ENCODE results near the gene CHST8.

DNA sequence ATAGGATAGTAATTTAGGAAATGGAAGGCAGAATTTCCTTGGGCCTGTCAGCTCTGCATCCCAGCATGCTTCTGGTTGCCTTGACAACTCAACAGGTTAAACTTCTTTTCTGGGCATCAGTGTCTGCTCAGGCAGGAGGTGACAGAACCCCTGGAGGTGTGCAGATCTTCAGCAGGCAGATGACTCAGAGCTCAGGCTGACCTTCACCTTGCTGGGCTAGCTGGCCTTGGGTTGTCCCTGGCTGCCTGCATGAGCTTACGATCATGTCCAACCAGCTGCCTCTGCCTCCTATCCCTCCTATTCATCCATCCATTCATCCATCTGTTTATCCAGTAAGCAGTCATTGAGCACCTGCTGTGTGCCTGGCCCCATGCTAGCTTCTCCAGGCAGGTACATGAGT is 93.7 kb downstream of the CHST8 start:
- TF ChIP-seq, protein P1, sequence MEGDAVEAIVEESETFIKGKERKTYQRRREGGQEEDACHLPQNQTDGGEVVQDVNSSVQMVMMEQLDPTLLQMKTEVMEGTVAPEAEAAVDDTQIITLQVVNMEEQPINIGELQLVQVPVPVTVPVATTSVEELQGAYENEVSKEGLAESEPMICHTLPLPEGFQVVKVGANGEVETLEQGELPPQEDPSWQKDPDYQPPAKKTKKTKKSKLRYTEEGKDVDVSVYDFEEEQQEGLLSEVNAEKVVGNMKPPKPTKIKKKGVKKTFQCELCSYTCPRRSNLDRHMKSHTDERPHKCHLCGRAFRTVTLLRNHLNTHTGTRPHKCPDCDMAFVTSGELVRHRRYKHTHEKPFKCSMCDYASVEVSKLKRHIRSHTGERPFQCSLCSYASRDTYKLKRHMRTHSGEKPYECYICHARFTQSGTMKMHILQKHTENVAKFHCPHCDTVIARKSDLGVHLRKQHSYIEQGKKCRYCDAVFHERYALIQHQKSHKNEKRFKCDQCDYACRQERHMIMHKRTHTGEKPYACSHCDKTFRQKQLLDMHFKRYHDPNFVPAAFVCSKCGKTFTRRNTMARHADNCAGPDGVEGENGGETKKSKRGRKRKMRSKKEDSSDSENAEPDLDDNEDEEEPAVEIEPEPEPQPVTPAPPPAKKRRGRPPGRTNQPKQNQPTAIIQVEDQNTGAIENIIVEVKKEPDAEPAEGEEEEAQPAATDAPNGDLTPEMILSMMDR (IDR thresholded peaks at IDR 0.05), result no peak
- TF ChIP-seq POLR2A (IDR thresholded peaks at IDR 0.05), result no peak
- no peak for TF ChIP-seq EP300 (IDR thresholded peaks at IDR 0.05; ENCODE audit: low read depth)
